ENCODE results near the gene METTL8.
"Not testable (repeated sequence)": the region's sequence is repeated elsewhere in the genome, so short reads cannot be mapped to it uniquely, and the experiment has no call there.

The METTL8 gene

GRCh38 chr2:171394164-171394740 is 39.5 kb downstream of the METTL8 start:
- no peak for DNase-seq

GRCh38 chr2:171393487-171393886 is 40.3 kb downstream of the METTL8 start:
- DNase-seq, result no peak

GRCh38 chr2:171391532-171391931 is 42.3 kb downstream of the METTL8 start:
- no peak for DNase-seq

- no peak for DNase-seq
Measured at GRCh38 chr2:171390941-171391516, 42.8 kb downstream of the METTL8 start.

- DNase-seq, result no peak
Measured at GRCh38 chr2:171389780-171390179, 44.0 kb downstream of the METTL8 start.

GRCh38 chr2:171389325-171389724 is 44.5 kb downstream of the METTL8 start:
- DNase-seq, result no peak

- no peak for DNase-seq
Measured at GRCh38 chr2:171387052-171387451, 46.7 kb downstream of the METTL8 start.

- DNase-seq, result no peak
Measured at GRCh38 chr2:171386627-171387026, 47.2 kb downstream of the METTL8 start.

- DNase-seq, result no peak
Measured at GRCh38 chr2:171383134-171383533, 50.7 kb downstream of the METTL8 start.

GRCh38 chr2:171382175-171382574 is 51.6 kb downstream of the METTL8 start:
- DNase-seq, result not testable (repeated sequence)

GRCh38 chr2:171377852-171378251 is 55.9 kb downstream of the METTL8 start:
- not testable (repeated sequence) for DNase-seq

GRCh38 chr2:171367692-171368091 is 66.1 kb downstream of the METTL8 start:
- no peak for DNase-seq

GRCh38 chr2:171365778-171366177 is 68.0 kb downstream of the METTL8 start:
- DNase-seq, result no peak

GRCh38 chr2:171365232-171365631 is 68.6 kb downstream of the METTL8 start:
- no peak for DNase-seq

- DNase-seq, result no peak
Measured at GRCh38 chr2:171362396-171362795, 71.4 kb downstream of the METTL8 start.

GRCh38 chr2:171360905-171361304 is 72.9 kb downstream of the METTL8 start:
- no peak for DNase-seq

GRCh38 chr2:171353746-171354145 is 80.0 kb downstream of the METTL8 start:
- not testable (repeated sequence) for DNase-seq

- no peak for DNase-seq
Measured at GRCh38 chr2:171348056-171348455, 85.7 kb downstream of the METTL8 start.

GRCh38 chr2:171347591-171348032 is 86.2 kb downstream of the METTL8 start:
- DNase-seq, result no peak

GRCh38 chr2:171346723-171347557 is 86.8 kb downstream of the METTL8 start:
- DNase-seq, result no peak

- DNase-seq, result no peak
Measured at GRCh38 chr2:171345971-171346722, 87.6 kb downstream of the METTL8 start.

GRCh38 chr2:171344182-171344581 is 89.6 kb downstream of the METTL8 start:
- DNase-seq, result no peak

- DNase-seq, result no peak
Measured at GRCh38 chr2:171342067-171342413, 91.8 kb downstream of the METTL8 start.

All from NCI-H1092 (cell line).